Measurements from ENCODE around the gene TPRN.
A peak's percentile ranks its signal among the peaks of the same experiment; 100 is the strongest.
"Not testable (repeated sequence)": the region's sequence is repeated elsewhere in the genome, so short reads cannot be mapped to it uniquely, and the experiment has no call there.

Gene TPRN

GRCh38 chr9:137200311-137201204, at the start of gene TPRN:
Gene TPRN (minus strand): TSS chr9:137200741. CDS start chr9:137200711, 30 bp downstream.
- DNase-seq, result peak; percentile 96

DNA sequence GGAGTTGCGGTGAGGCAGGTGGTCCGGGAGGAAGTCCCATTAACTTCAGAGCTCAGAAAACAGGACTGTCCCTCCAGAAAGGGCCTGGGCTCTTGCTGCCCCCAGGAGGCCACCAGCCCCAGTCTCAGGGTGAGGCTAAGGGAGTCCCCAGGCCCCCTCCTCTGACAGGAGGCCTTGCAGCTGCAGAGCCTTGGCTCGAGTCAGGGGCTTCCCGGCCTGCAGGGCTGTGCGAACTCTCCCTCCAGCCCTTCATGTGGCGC, 47.3 kb upstream of the TPRN start:
- no peak for DNase-seq

DNA sequence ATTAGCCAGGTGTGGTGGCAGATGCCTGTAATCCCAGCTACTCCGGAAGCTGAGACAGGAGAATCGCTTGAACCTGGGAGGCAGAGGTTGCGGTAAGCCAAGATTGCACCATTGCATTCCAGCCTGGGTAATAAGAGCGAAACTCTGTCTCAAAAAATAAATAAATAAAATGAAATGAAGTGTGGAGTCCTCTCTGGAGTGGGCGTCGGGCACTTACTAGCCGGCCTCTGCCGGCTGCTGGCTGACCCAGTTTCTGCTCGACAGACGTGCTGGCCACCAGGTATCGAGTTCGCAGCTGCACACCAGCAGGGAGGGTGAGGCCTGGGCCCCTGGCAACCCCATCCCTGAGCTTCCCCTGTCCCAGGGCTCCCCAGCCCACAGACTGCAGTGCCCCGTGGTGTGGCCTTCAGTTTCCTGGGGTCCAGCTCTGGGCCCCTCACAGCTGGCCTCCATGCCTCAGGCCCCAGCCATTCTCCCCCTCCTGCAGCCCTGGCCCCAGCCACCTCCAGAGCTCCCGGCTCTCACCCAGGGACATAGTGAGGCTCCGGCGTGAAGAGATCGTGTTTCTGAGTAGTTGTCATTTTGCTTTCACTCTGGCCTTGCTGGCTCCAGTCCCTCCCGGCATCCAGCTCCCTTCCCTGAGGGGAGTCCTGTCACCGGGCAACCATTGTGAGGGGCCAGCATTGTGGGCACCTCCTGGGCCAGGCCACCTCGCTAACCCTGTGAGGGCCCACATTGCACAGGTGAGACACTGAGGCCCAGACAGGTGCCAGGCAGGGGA, 46.8 kb upstream of the TPRN start:
- no peak for DNase-seq

GRCh38 chr9:137245450-137246421, 45.2 kb upstream of the TPRN start:
- no peak for DNase-seq

GRCh38 chr9:137244486-137245449, 44.2 kb upstream of the TPRN start:
- DNase-seq, result no peak

GRCh38 chr9:137243626-137244485, 43.3 kb upstream of the TPRN start:
- DNase-seq, result no peak

GRCh38 chr9:137243266-137243625, 42.7 kb upstream of the TPRN start:
- DNase-seq, result not testable (repeated sequence)

GRCh38 chr9:137242269-137243203, 42.0 kb upstream of the TPRN start:
- DNase-seq, result no peak

- DNase-seq, result peak; percentile 70
These were observed 41.1 kb upstream of the TPRN start for GRCh38 chr9:137241490-137242268.

- peak; percentile 92 for DNase-seq
These were observed 40.4 kb upstream of the TPRN start, which contains the start of gene TUBB4B for GRCh38 chr9:137240841-137241489. Gene TUBB4B (plus strand): TSS chr9:137241287. CDS start chr9:137241361, 74 bp downstream.

DNA sequence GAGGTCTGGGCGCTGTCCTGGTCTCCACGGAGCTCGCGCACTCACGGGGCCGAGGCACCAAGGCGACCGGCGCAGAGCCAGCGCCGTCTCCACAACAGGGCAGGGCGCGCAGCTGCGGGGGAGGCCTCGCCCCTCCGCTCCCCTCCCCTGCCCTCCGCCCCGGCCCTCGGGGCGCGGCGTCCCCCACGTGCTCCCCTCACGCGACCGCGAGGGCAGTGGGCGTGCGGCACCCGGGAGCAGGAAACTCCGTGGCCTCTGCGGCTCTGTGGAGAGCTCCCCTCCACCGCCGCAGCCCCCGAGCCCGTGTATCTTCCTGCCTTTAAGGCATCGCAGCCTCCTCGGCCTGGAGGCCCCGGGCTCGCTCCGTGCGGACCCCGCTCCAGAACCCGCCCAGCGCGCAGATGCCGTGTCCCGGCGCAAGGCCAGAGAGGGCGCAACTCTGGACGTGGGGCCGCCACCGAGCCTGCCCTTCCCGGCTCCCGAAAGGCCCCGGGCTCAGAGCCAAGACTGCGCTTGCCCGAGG, 39.8 kb upstream of the TPRN start:
- DNase-seq, result peak; percentile 68

GRCh38 chr9:137239541-137240200, 39.1 kb upstream of the TPRN start:
- DNase-seq, result not testable (repeated sequence)

DNA sequence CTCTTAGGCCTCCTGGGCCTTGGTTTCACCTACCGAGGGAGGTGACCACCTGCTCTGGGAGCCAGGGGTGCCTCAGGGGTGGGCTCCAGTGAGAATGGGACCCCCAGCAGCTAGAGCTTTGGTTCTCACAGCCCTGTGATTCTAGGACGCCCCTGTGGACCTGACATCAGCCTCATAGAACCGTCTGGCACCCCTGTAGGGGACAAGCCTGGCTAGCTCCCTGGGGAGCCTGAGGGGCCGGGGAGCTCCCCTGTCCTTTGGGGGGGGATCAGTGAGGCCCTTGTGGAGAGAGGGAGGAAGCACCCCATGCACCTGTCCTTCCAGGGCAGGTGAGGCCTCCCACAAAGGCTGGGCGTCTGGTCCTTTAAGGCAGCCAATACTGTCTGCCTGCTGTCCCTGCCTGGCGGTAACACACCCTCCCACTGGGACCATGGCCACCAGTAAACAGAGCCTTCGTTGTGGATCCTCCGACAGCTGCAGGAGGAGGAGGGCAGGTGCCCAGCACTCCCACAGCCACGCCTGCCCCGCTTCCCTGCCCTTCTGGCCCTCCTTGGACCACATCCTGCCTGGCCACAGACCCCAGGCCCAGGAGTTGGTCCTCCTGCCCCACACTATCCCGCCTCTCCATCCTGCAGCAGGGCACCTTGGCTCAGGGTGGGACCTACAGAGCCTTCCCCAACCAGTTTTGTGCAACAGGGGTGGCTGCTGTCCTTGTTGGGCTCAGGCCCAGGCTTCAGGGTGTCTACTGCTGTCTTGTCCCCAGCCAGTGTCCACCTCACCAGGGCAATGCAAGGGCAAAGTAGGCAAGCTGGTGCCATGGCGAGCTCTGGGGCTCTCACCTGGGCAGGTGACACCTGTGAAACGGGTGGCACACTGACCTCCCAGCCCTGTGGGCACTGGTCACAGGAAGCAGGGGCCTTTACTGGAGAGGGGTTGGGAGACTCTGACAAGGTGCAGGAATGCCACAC, 37.5 kb upstream of the TPRN start:
- DNase-seq, result no peak

- no peak for DNase-seq
These were observed 36.4 kb upstream of the TPRN start for GRCh38 chr9:137236936-137237421.

DNA sequence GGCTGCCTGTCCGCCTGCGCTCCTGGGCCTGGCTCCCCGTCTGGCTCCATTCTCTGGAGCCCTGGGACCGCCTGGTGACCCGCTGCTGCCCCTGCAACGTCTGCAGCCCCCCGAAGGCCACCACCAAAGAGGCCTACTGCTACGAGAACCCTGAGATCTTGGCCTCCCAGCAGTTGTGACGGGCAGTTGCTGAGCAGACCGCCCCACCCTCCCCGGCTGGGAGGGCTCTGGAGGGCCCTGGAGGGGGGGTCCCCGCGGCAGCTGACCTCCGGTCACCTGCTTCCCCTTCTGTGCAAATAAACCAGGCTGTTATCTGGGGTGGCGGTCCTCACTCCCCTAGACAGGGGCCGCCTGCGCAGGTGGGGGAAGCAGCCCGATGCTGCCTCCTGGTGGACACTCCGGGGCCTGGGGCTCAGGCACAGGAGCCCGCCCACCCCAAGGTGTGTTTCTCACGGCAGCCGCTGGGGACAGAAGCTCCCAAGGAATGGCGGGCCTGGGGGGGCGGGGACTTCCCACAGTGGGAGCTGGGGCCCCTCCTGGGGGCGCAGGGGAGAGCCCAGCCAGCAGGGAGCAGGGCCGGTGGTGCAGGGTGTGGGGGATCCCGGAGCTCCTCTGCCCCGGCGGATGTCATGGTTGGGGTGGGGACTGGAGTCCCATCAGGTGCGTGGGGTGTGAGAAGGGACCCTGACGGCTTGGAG, 35.8 kb upstream of the TPRN start:
- DNase-seq, result peak; percentile 94

Data from stimulated activated CD4-positive, alpha-beta T cell treated with anti-CD3 and anti-CD28 coated beads, Interleukin-12 subunit alpha, Interleukin-12 subunit beta, amount 100 ng/mL, for 4 hours (primary cell).